ENCODE data around the gene PIEZO1. TPM values are rescaled to one million over a fixed set of nuclear protein-coding genes. Genes with fewer than 3 reads are reported as not detected.
A peak's percentile ranks its signal among the peaks of the same experiment; 100 is the strongest.

Gene PIEZO1
- total RNA-seq, 2 donors from 2014 or later: 84.1 to 97.0 TPM

DNA sequence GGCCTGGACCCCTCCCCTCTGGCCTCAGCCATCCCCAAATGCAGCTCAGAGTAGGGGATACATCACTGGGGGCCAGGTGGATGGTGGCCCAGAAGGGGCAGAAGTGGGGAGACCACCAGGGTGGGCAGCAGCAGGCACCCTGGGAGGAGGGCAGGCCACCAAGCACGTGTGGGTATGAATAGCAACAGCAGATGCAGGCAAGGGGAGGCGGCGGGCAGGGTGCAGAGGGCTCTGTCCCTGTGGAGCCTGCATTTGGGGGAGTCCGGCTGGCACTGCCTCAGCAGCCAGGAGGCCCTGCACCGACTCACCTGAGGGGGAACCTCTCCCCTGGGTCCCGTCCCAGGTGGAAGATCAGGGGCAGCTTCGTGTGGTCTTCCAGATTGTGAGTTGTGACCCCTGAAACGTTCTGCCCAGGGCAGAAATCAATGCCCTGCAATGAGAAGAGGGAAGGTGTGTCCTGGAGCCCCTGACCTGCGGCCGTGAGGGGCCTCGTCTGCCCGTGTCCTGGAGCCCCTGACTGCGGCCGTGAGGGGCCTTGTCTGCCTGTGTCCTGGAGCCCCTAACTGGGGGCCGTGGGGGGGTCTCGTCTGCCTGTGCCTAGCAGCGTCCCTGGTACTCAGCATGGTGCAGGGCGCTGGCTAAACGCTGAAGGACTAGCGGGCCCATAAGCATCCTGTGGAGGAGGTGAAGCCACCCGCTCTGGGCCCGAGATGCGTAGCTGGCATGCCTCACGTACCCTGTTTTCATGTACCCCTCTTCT lies 37.4 kb upstream of the PIEZO1 start:
- H3K4me1 Mint-ChIP-seq: no peaks in the 10 kb centered on the region
- H3K9me3 ChIP-seq (ENCODE audit: control insufficient read depth, low read length): no peaks in the 10 kb centered on the region
- H3K27me3 ChIP-seq (ENCODE audit: control insufficient read depth, insufficient read depth, low read length, poor library complexity, severe bottlenecking): no peaks in the 10 kb centered on the region
- H3K4me3 ChIP-seq (ENCODE audit: low read length): no peak overlapping the region
- H3K27me3 Mint-ChIP-seq (ENCODE audit: insufficient read depth): no peaks in the 10 kb centered on the region
- no peaks in the 10 kb centered on the region for H3K36me3 ChIP-seq (ENCODE audit: control insufficient read depth, insufficient read depth, low read length)
- H3K36me3 Mint-ChIP-seq (ENCODE audit: low read depth): peaks cover 10% of the 10 kb centered on the region
- no peaks in the 10 kb centered on the region for H3K4me1 ChIP-seq (ENCODE audit: control insufficient read depth, insufficient read depth, low read length)
- H3K4me3 Mint-ChIP-seq: no peak overlapping the region
- DNase-seq: no peak
- WGBS, 2 experiments (ENCODE audit: insufficient coverage in 1 of 2, insufficient read length in 1 of 2): 92 to 96% methylated on average over 18 to 24 of the region's 24 CpGs
- no peaks in the 10 kb centered on the region for H3K9me3 Mint-ChIP-seq
- H3K27ac Mint-ChIP-seq: no peak overlapping the region
- no peak overlapping the region for H3K9ac ChIP-seq (ENCODE audit: extremely low read depth, low read length, poor library complexity, severe bottlenecking)
- TF ChIP-seq, protein P1, sequence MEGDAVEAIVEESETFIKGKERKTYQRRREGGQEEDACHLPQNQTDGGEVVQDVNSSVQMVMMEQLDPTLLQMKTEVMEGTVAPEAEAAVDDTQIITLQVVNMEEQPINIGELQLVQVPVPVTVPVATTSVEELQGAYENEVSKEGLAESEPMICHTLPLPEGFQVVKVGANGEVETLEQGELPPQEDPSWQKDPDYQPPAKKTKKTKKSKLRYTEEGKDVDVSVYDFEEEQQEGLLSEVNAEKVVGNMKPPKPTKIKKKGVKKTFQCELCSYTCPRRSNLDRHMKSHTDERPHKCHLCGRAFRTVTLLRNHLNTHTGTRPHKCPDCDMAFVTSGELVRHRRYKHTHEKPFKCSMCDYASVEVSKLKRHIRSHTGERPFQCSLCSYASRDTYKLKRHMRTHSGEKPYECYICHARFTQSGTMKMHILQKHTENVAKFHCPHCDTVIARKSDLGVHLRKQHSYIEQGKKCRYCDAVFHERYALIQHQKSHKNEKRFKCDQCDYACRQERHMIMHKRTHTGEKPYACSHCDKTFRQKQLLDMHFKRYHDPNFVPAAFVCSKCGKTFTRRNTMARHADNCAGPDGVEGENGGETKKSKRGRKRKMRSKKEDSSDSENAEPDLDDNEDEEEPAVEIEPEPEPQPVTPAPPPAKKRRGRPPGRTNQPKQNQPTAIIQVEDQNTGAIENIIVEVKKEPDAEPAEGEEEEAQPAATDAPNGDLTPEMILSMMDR (conservative IDR thresholded peaks at IDR 0.05): no peak
- H3K27ac ChIP-seq (ENCODE audit: low read depth, low read length): no peak overlapping the region

DNA sequence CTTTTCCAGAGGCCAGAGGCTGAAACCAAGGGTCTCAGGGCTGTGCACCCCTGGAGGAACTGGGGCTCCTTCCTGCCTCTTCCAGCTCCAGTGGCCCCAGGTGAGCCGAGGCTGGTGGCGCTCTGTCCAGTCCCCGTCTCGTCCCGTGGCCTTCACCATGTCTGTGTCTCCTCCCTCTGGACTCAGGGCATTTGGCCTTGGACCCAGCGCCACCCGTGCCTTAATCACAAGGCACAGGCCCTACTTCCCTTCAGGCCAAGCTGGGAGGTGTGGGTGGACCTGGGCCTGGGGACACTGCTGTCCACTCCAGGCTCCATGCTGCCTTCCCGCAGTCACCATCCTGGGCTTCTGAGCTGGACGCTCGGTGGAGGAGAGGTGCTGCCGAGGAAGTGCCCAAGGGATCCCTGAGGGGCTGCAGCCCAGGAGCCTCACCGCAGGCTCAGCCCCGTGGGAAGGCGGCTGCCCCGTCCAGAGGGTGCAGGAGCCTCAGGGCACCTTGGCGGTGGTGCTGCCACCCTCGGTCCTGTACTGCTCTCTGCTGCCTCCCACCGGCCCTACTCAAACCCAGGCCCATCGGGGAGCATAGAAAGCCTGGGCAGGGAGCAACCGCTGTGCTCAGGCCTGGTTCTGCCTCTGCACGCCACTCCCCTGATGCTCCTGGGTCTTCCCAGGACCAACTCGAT lies 36.3 kb upstream of the PIEZO1 start:
- TF ChIP-seq, protein P1 (conservative IDR thresholded peaks at IDR 0.05): peak; percentile 34
- H3K27ac Mint-ChIP-seq: no peak overlapping the region
- H3K4me3 ChIP-seq (ENCODE audit: low read length): no peak overlapping the region
- no peaks in the 10 kb centered on the region for H3K27me3 ChIP-seq (ENCODE audit: control insufficient read depth, insufficient read depth, low read length, poor library complexity, severe bottlenecking)
- no peak overlapping the region for H3K27ac ChIP-seq (ENCODE audit: low read depth, low read length)
- no peaks in the 10 kb centered on the region for H3K4me1 ChIP-seq (ENCODE audit: control insufficient read depth, insufficient read depth, low read length)
- H3K9me3 Mint-ChIP-seq: no peaks in the 10 kb centered on the region
- H3K4me3 Mint-ChIP-seq: no peak overlapping the region
- no peaks in the 10 kb centered on the region for H3K36me3 ChIP-seq (ENCODE audit: control insufficient read depth, insufficient read depth, low read length)
- WGBS, 2 experiments (ENCODE audit: insufficient coverage in 1 of 2, insufficient read length in 1 of 2): 88 to 94% methylated on average over 18 to 22 of the region's 22 CpGs
- H3K9ac ChIP-seq (ENCODE audit: extremely low read depth, low read length, poor library complexity, severe bottlenecking): no peak overlapping the region
- no peaks in the 10 kb centered on the region for H3K27me3 Mint-ChIP-seq (ENCODE audit: insufficient read depth)
- no peaks in the 10 kb centered on the region for H3K4me1 Mint-ChIP-seq
- no peak for DNase-seq
- H3K36me3 Mint-ChIP-seq (ENCODE audit: low read depth): peaks cover 10% of the 10 kb centered on the region
- no peaks in the 10 kb centered on the region for H3K9me3 ChIP-seq (ENCODE audit: control insufficient read depth, low read length)

DNA sequence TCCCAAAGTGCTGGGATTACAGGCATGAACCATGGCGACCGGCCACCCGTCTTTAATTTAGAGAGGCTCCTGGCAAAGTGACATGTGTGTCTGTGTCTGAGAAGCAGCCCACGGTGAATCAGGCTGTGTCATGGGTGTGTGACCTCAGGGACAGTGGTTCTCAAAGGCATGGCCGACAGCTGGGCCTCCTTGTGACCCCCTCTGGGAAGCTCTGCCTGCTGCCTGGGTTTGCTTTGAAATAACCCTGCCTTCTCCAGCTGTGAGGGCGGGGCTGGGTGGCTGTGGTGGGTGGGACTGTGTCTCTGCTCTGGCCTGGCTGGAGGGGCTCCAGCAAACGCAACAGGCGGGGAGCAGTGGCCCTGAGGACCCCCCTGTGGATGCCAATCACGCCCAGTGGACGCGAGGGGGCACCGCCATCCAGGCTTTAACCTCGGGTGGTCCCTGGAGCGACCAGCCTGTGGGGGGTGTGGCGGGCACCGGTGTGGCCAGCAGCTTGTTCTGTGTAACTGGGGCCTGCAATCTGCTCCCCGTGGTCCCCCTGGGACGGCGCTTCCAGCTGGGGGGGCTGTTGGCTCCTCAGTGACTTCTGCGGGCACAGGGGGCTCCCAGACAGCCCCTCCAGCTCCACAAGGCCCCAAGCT lies 35.5 kb upstream of the PIEZO1 start:
- H3K4me3 Mint-ChIP-seq: no peak overlapping the region
- H3K4me1 Mint-ChIP-seq: no peaks in the 10 kb centered on the region
- Histone ChIP-seq H3K9me3 (ENCODE audit: control insufficient read depth, low read length) (no peaks in the 10 kb centered on the region), H3K4me3 (ENCODE audit: low read length) (no peak overlapping the region), H3K4me1 (ENCODE audit: control insufficient read depth, insufficient read depth, low read length) (no peaks in the 10 kb centered on the region), H3K27me3 (ENCODE audit: control insufficient read depth, insufficient read depth, low read length, poor library complexity, severe bottlenecking) (no peaks in the 10 kb centered on the region), H3K9ac (ENCODE audit: extremely low read depth, low read length, poor library complexity, severe bottlenecking) (no peak overlapping the region), H3K27ac (ENCODE audit: low read depth, low read length) (no peak overlapping the region), H3K36me3 (ENCODE audit: control insufficient read depth, insufficient read depth, low read length) (no peaks in the 10 kb centered on the region)
- H3K27ac Mint-ChIP-seq: no peak overlapping the region
- 89 to 95% methylated on average over 17 to 20 of the region's 20 CpGs for WGBS, 2 experiments (ENCODE audit: insufficient coverage in 1 of 2, insufficient read length in 1 of 2)
- TF ChIP-seq, protein P1 (conservative IDR thresholded peaks at IDR 0.05): no peak
- no peak for DNase-seq
- H3K36me3 Mint-ChIP-seq (ENCODE audit: low read depth): peaks cover 10% of the 10 kb centered on the region
- H3K9me3 Mint-ChIP-seq: no peaks in the 10 kb centered on the region
- H3K27me3 Mint-ChIP-seq (ENCODE audit: insufficient read depth): no peaks in the 10 kb centered on the region

All from endodermal cell (in vitro differentiated cells).